Measurements from ENCODE around the gene FNBP1.

The FNBP1 gene

GRCh38 chr9:129916707-129917106, 126.3 kb downstream of the FNBP1 start:
- H3K4me3 ChIP-seq (ENCODE audit: low read depth, low read length) = no peak overlapping the region
- no peak for TF ChIP-seq CTCF (conservative IDR thresholded peaks at IDR 0.05; ENCODE audit: low read depth, low read length)
- no peak for DNase-seq (ENCODE audit: low read depth)

DNA sequence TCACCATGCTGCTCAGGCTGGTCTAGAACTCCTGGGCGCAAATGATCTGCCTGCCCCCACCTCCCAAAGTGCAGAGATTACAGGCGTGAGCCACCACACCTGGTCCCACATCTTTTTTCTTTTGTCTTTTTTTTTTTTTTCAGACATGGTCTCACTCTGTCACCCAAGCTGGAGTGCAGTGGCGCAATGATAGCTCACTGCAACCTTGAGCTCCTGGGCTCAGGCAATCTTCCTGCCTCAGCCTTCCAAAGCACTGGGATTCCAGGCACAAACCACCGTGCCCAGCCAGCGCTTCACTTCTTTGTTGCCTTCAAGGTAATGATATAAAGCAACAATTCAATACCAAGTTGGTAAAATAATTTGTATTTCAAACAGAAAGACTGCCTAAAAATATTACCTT, 128.9 kb downstream of the FNBP1 start:
- no peak overlapping the region for H3K4me3 ChIP-seq (ENCODE audit: low read depth, low read length)
- no peak for DNase-seq (ENCODE audit: low read depth)
- no peak for TF ChIP-seq CTCF (conservative IDR thresholded peaks at IDR 0.05; ENCODE audit: low read depth, low read length)

- no peak for TF ChIP-seq CTCF (conservative IDR thresholded peaks at IDR 0.05; ENCODE audit: low read depth, low read length)
- peak; percentile 100 for DNase-seq (ENCODE audit: low read depth)
- H3K4me3 ChIP-seq (ENCODE audit: low read depth, low read length) = no peak overlapping the region
These were observed 132.1 kb downstream of the FNBP1 start for GRCh38 chr9:129910628-129911567.

GRCh38 chr9:129909851-129910250, 133.1 kb downstream of the FNBP1 start:
- no peak for TF ChIP-seq CTCF (conservative IDR thresholded peaks at IDR 0.05; ENCODE audit: low read depth, low read length)
- no peak overlapping the region for H3K4me3 ChIP-seq (ENCODE audit: low read depth, low read length)
- peak; percentile 33 for DNase-seq (ENCODE audit: low read depth)

- TF ChIP-seq CTCF (conservative IDR thresholded peaks at IDR 0.05; ENCODE audit: low read depth, low read length) = no peak
- no peak overlapping the region for H3K4me3 ChIP-seq (ENCODE audit: low read depth, low read length)
These were observed 134.1 kb downstream of the FNBP1 start for GRCh38 chr9:129908906-129909305.

GRCh38 chr9:129907201-129907600, 135.8 kb downstream of the FNBP1 start:
- no peak for TF ChIP-seq CTCF (conservative IDR thresholded peaks at IDR 0.05; ENCODE audit: low read depth, low read length)
- DNase-seq (ENCODE audit: low read depth) = no peak
- H3K4me3 ChIP-seq (ENCODE audit: low read depth, low read length) = no peak overlapping the region

More at GRCh38 chr9:129908906-129909305, 134.1 kb downstream of the FNBP1 start:
- DNase-seq (ENCODE audit: low read depth) = no peak

- no peak for DNase-seq (ENCODE audit: low read depth)
- no peak overlapping the region for H3K4me3 ChIP-seq (ENCODE audit: low read depth, low read length)
- TF ChIP-seq CTCF (conservative IDR thresholded peaks at IDR 0.05; ENCODE audit: low read depth, low read length) = no peak
These were observed 136.7 kb downstream of the FNBP1 start for GRCh38 chr9:129906298-129906697.

Data from choroid plexus epithelial cell (primary cell).